HepG2 (cell line): ENCODE data around the gene ETV2. TPM values are rescaled to one million over a fixed set of nuclear protein-coding genes. Genes with fewer than 3 reads are reported as not detected.
A peak's percentile ranks its signal among the peaks of the same experiment; 100 is the strongest.

Experiments
- E2F5 ChIP-seq: sonication (generic); formaldehyde crosslinking; conservative IDR thresholded peaks from 2 replicates; pipeline ENCODE4 v1.4.0; 2020; ENCODE audit warnings: missing genetic modification reagents
- HES4 ChIP-seq: sonication (generic); formaldehyde crosslinking; IDR thresholded peaks from 2 replicates; pipeline ENCODE4 v1.9.0; 2021; ENCODE audit warnings: mild to moderate bottlenecking, missing genetic modification reagents, borderline replicate concordance
- HNRNPUL1 ChIP-seq: fragments of 200-400 bp; formaldehyde crosslinking; IDR thresholded peaks from 2 replicates; pipeline ENCODE4 v1.6.1; 2017; ENCODE audit warnings: low read depth, mild to moderate bottlenecking, low read length, moderate library complexity
- KDM3A ChIP-seq: IDR thresholded peaks from 2 replicates; pipeline ENCODE4 v1.6.1; 2018; ENCODE audit warnings: low read depth, missing compliant biosample characterization
- KLF16 ChIP-seq, 2 experiments: sonication (generic) in 1 of 2; formaldehyde crosslinking in 1 of 2; IDR thresholded peaks; 2 replicates each; pipeline versions ENCODE4 v1.6.1 to v1.8.0; 2016 to 2023; ENCODE audit warnings: missing genetic modification reagents in 2 of 2, missing compliant biosample characterization in 1 of 2
- MXI1 ChIP-seq: IDR thresholded peaks from 3 replicates; pipeline ENCODE4 v1.6.1; 2012; ENCODE audit warnings: low read depth, low read length, inconsistent platforms, borderline replicate concordance
- NR2C2 ChIP-seq: sonication (generic); formaldehyde crosslinking; IDR thresholded peaks from 2 replicates; pipeline ENCODE4 v1.4.0; 2020; ENCODE audit warnings: missing genetic modification reagents, mild to moderate bottlenecking, moderate library complexity, borderline replicate concordance
- NR2F2 ChIP-seq: IDR thresholded peaks from 2 replicates; pipeline ENCODE4 v1.6.1; 2012; ENCODE audit warnings: low read depth, inconsistent platforms, borderline replicate concordance
- SIN3A ChIP-seq: IDR thresholded peaks from 2 replicates; pipeline ENCODE4 v1.6.1; 2011; ENCODE audit warnings: low read depth, mild to moderate bottlenecking, control low read depth, low read length, borderline replicate concordance
- ZC3H4 ChIP-seq: sonication (generic); formaldehyde crosslinking; IDR thresholded peaks from 2 replicates; pipeline ENCODE4 v1.4.0; 2020; ENCODE audit warnings: missing genetic modification reagents, borderline replicate concordance
- ZNF17 ChIP-seq: sonication (generic); formaldehyde crosslinking; IDR thresholded peaks from 2 replicates; pipeline ENCODE4 v1.5.0; 2020; ENCODE audit warnings: mild to moderate bottlenecking, missing genetic modification reagents
- ZNF230 ChIP-seq: sonication (generic); formaldehyde crosslinking; IDR thresholded peaks from 2 replicates; pipeline ENCODE4 v1.4.0; 2020; ENCODE audit warnings: mild to moderate bottlenecking, missing genetic modification reagents
- ZNF552 ChIP-seq: sonication (generic); formaldehyde crosslinking; IDR thresholded peaks from 2 replicates; pipeline ENCODE4 v1.9.0; 2022; ENCODE audit warnings: missing genetic modification reagents, mild to moderate bottlenecking, borderline replicate concordance
- ZNF770 ChIP-seq: sonication (generic); formaldehyde crosslinking; IDR thresholded peaks from 2 replicates; pipeline ENCODE4 v1.5.0; 2020; ENCODE audit warnings: mild to moderate bottlenecking, missing genetic modification reagents
- polyA plus RNA-seq, 8 experiments: library from polyadenylated mRNA; depleted of rRNA in 3 of 8; stranded (reverse) in 7 of 8; unstranded in 1 of 8; fragments of >200 nt; fragmentation: Illumina TruSeq in 4 of 8; extraction: Trizol in 4 of 8; gene quantifications; 2 replicates each; pipeline versions ENCODE4 v1.2.1 to v1.2.3, GENCODE V29; 2011 to 2016; ENCODE audit warnings: low read depth in 4 of 8, missing spikeins in 1 of 8, mixed read lengths in 1 of 8; ENCODE audit not compliant: insufficient read depth in 1 of 8
- total RNA-seq, 5 experiments: library from RNA; depleted of rRNA; stranded (reverse); fragments of >200 nt; fragmentation: Illumina TruSeq; extraction: Trizol; gene quantifications; 2 replicates each; pipeline ENCODE4 v1.2.3, GENCODE V29; 2016; ENCODE audit warnings: low read depth in 1 of 5
- TF ChIP-seq, protein P1 (sequence below), 2 experiments: sonication (generic) in 1 of 2; formaldehyde crosslinking in 1 of 2; IDR thresholded peaks; 2 replicates each; pipeline versions ENCODE4 v1.4.0 to v1.6.1; 2016 to 2020; ENCODE audit warnings: borderline replicate concordance in 1 of 2, low read depth in 1 of 2, mild to moderate bottlenecking in 1 of 2, missing genetic modification reagents in 1 of 2
- TF ChIP-seq, protein P2 (sequence below): sonication (generic); formaldehyde crosslinking; conservative IDR thresholded peaks from 2 replicates; pipeline ENCODE4 v1.8.0; 2022; ENCODE audit warnings: low read depth, missing genetic modification reagents
- TF ChIP-seq, protein P3 (sequence below): sonication (generic); formaldehyde crosslinking; IDR thresholded peaks from 2 replicates; pipeline ENCODE4 v1.4.0; 2020; ENCODE audit warnings: missing genetic modification reagents, low read depth, mild to moderate bottlenecking, borderline replicate concordance

Gene ETV2
- total and polyA plus RNA-seq, 2 of the 13 experiments (the other 11 are each of a cell fraction or from before 2014, with no cell fraction given), result 0.07 to 0.20 TPM

DNA sequence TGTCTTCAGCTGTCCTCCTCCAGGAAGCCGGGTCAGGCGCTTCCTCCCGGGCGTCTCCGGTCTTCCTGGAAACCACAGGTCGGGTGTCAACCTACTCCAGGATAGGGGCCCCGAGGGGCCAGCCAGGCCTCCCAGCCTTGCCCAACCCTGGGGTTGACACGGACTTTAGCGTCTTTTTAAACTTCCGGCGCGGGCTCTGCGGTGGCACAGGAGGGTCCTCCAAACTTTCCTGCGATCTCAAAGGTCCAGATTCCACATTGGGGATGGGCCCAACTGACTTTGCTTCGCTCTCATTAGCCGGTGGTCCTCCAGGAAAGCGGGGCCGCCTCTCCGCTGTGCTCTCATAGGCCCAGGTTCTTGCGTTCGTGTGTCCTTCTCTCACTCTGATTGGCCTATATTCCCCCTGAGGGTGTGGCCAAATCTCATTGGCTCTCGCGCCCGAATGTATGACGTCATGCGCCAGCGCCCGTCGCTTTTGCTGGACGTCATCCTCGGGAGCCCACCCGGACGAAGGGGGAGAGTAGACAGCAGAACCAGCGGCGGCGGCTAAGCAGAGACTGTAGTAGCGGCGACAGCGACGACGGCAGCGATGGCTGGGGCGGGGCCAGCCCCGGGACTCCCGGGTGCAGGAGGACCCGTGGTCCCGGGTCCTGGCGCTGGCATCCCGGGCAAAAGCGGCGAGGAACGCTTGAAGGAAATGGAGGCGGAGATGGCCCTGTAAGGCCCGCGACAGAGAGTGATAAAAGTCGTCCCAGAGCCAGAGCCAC is 12.8 kb upstream of the ETV2 start, which contains the start of gene RBM42 (continued):
- 0 out of 2 replicates have a peak, but pooled peaks have one; percentile 29 for TF ChIP-seq ZNF770
- no peak for TF ChIP-seq HNRNPUL1
- peak in 1 of 2 experiments; percentile 84; a peak in 2 of 4 replicates for TF ChIP-seq KLF16 (CRISPR knock-in tag; IDR thresholded peaks at IDR 0.05)
- TF ChIP-seq, protein P1, sequence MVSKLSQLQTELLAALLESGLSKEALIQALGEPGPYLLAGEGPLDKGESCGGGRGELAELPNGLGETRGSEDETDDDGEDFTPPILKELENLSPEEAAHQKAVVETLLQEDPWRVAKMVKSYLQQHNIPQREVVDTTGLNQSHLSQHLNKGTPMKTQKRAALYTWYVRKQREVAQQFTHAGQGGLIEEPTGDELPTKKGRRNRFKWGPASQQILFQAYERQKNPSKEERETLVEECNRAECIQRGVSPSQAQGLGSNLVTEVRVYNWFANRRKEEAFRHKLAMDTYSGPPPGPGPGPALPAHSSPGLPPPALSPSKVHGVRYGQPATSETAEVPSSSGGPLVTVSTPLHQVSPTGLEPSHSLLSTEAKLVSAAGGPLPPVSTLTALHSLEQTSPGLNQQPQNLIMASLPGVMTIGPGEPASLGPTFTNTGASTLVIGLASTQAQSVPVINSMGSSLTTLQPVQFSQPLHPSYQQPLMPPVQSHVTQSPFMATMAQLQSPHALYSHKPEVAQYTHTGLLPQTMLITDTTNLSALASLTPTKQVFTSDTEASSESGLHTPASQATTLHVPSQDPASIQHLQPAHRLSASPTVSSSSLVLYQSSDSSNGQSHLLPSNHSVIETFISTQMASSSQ (IDR thresholded peaks at IDR 0.05; ENCODE audit: low read depth), result 0 out of 2 replicates have a peak, but pooled peaks have one; percentile 29
- TF ChIP-seq, protein P1 (CRISPR knock-in tag; IDR thresholded peaks at IDR 0.05; ENCODE audit: borderline replicate concordance), result peak; percentile 76; the same call in 1 of the 2 replicates
- peak; percentile 90 for TF ChIP-seq ZNF230 (CRISPR knock-in tag)
- peak; percentile 43; the same call in 1 of the 2 replicates for TF ChIP-seq E2F5 (CRISPR knock-in tag)
- TF ChIP-seq, protein P2, sequence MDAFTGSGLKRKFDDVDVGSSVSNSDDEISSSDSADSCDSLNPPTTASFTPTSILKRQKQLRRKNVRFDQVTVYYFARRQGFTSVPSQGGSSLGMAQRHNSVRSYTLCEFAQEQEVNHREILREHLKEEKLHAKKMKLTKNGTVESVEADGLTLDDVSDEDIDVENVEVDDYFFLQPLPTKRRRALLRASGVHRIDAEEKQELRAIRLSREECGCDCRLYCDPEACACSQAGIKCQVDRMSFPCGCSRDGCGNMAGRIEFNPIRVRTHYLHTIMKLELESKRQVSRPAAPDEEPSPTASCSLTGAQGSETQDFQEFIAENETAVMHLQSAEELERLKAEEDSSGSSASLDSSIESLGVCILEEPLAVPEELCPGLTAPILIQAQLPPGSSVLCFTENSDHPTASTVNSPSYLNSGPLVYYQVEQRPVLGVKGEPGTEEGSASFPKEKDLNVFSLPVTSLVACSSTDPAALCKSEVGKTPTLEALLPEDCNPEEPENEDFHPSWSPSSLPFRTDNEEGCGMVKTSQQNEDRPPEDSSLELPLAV (CRISPR knock-in tag), result no peak
- TF ChIP-seq SIN3A, result peak; percentile 58; the same call in 1 of the 2 replicates
- TF ChIP-seq KDM3A (CRISPR knock-in tag), result peak; percentile 38; the same call in 1 of the 2 replicates
- no peak for TF ChIP-seq ZC3H4 (CRISPR knock-in tag)
- TF ChIP-seq, protein P3, sequence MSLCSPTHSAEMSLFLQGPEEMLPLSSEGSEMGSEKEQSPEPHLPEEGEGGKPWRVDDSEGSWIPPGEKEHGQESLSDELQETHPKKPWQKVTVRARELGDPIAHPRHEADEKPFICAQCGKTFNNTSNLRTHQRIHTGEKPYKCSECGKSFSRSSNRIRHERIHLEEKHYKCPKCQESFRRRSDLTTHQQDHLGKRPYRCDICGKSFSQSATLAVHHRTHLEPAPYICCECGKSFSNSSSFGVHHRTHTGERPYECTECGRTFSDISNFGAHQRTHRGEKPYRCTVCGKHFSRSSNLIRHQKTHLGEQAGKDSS (CRISPR knock-in tag), result peak; percentile 22; the same call in 1 of the 2 replicates
- no peak; the same call in 1 of the 2 replicates for TF ChIP-seq NR2F2
- no peak for TF ChIP-seq HES4 (CRISPR knock-in tag)
- TF ChIP-seq ZNF552 (CRISPR knock-in tag), result 0 out of 2 replicates have a peak, but pooled peaks have one; percentile 56
- TF ChIP-seq MXI1, result peak; percentile 69; the same call in 1 of the 3 replicates
- no peak for TF ChIP-seq ZNF17 (CRISPR knock-in tag)
- peak; percentile 76; the same call in 1 of the 2 replicates for TF ChIP-seq NR2C2 (CRISPR knock-in tag)
